Esophagus muscularis mucosa (tissue), 4 donors: ENCODE results near the gene STRADA. TPM values are rescaled to one million over a fixed set of nuclear protein-coding genes. Genes with fewer than 3 reads are reported as not detected.
A peak's percentile ranks its signal among the peaks of the same experiment; 100 is the strongest.

Experiments
- DNase-seq: peaks from one replicate; pipeline ENCODE4 v3.0.0-alpha.2; 2017; ENCODE audit errors: extremely low spot score
- H3K27ac ChIP-seq, 4 donors: fragments of 200-600 bp; sonication (generic); replicated peaks in 1 of 4; 1 replicate in 3 of 4; 2 replicates in 1 of 4; pipeline ENCODE4 v1.5.1; 2016 to 2019; ENCODE audit warnings: mild to moderate bottlenecking in 1 of 4
- H3K27me3 ChIP-seq, 4 donors: fragments of 200-600 bp; sonication (generic); one replicate each; pipeline versions ENCODE4 v1.5.1 to v1.6.0; 2016 to 2019
- H3K36me3 ChIP-seq, 4 donors: fragments of 200-600 bp; sonication (generic); one replicate each; pipeline ENCODE4 v1.5.1; 2016 to 2019
- H3K4me1 ChIP-seq, 4 donors: fragments of 200-600 bp; sonication (generic); one replicate each; pipeline ENCODE4 v1.5.1; 2016 to 2019
- H3K4me3 ChIP-seq, 4 donors: fragments of 200-600 bp; sonication (generic); 1 replicate in 2 of 4; 2 replicates in 2 of 4; pipeline ENCODE4 v1.5.1; 2016 to 2019; ENCODE audit warnings: mild to moderate bottlenecking in 4 of 4, moderate library complexity in 1 of 4
- H3K9me3 ChIP-seq, 4 donors: fragments of 200-600 bp; sonication (generic); 1 replicate in 3 of 4; 2 replicates in 1 of 4; pipeline ENCODE4 v1.5.1; 2016 to 2019
- CTCF ChIP-seq, 3 experiments: fragments of 200-600 bp in 2 of 3; fragments of 450-650 bp in 1 of 3; sonication (generic) in 2 of 3; IDR thresholded peaks; one replicate each; pipeline ENCODE4 v1.5.1; 2017 to 2019; ENCODE audit warnings: antibody characterized with exemption in 3 of 3, mild to moderate bottlenecking in 2 of 3, moderate library complexity in 1 of 3
- EP300 ChIP-seq: sonication (generic); formaldehyde crosslinking; IDR thresholded peaks from one replicate; pipeline ENCODE4 v1.6.1; 2017; ENCODE audit warnings: antibody characterized with exemption
- POLR2A ChIP-seq: fragments of 450-650 bp; IDR thresholded peaks from one replicate; pipeline ENCODE4 v1.6.1; 2017; ENCODE audit warnings: antibody characterized with exemption, moderate library complexity, mild to moderate bottlenecking, low read depth
- POLR2AphosphoS5 ChIP-seq, 2 donors: sonication (generic); formaldehyde crosslinking; IDR thresholded peaks; one replicate each; pipeline ENCODE4 v1.6.1; 2017; ENCODE audit warnings: antibody characterized with exemption in 2 of 2
- WGBS: methylation state at CpG from one replicate; pipeline ENCODE4 v1.1.5; 2018; 5-methylcytosine and 5-hydroxymethylcytosine counted together
- intact Hi-C: fragments of 100-400 bp; cut with DNase I; formaldehyde crosslinking; loops from one replicate; pipeline ENCODE4 v1.15.1; 2023
- total RNA-seq, 4 donors: library from RNA; depleted of rRNA; stranded (reverse); fragments of >200 nt; gene quantifications; one replicate each; pipeline versions ENCODE4 v1.1.0 to v1.2.1, GENCODE V29; 2016

Gene STRADA
- total RNA-seq, 4 donors from 2014 or later = 18.2 to 20.5 (median 20.1) TPM

DNA sequence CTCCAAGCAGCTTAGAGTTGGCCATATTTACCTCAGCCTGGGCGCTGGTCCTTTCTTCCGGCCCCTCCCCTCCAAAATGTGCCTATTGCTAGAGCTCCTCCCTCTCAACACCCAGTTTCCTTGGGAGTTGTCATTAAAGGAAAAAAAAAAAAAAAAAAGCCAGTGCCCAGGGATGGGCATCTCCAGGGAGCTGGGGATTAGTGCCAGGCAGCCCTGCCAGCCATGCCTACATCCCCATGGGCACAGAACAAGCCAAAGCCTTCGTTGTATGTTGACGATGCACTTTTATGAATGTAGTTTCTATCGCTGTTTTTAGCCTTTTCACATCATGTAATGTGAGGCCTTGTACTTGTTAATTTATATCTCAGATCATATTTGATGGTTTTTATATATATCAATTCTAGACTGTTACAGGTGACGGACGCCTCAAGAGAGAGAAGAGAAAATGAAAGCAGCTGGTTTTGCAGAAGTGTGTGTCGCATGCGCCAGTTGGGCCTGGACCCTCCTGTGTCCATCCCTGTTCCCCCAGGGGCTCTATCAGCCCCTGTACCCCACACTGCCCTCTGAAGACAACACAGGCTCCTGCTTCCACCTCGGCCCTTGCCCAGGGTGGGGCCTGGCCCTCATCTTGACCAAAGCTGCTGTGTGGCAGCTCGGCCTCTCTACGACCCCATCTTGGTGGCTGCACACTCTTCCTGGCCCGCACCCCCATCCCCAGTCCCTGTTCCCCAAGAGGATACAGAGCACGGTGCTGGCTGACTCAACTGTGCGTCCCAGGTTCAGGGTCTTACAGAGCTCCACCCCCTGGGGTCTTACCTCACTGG, 46.4 kb downstream of the STRADA start:
- H3K36me3 ChIP-seq = peaks cover 40 to 55% (median 54%) of the 10 kb centered on the region in 4 donors
- DNase-seq = no peak
- peak overlapping the region in 1 of 4 donors; percentile 14 for H3K27ac ChIP-seq
- intact Hi-C loops = no loop called here
- WGBS = 87% methylated on average over 11 of the region's 15 CpGs
- H3K4me1 ChIP-seq = peaks cover 10 to 44% (median 33%) of the 10 kb centered on the region in 4 donors
- TF ChIP-seq EP300 (no peak), POLR2A (no peak), CTCF (IDR thresholded peaks at IDR 0.05) (no peak), POLR2AphosphoS5 (IDR thresholded peaks at IDR 0.05) (no peak)
- no peak overlapping the region for H3K4me3 ChIP-seq
- H3K27me3 ChIP-seq = peaks cover 0 to 10% (median 0%) of the 10 kb centered on the region in 4 donors
- H3K9me3 ChIP-seq = no peaks in the 10 kb centered on the region

- peaks cover 10 to 36% (median 26%) of the 10 kb centered on the region in 4 donors for H3K4me1 ChIP-seq
- TF ChIP-seq POLR2AphosphoS5 (IDR thresholded peaks at IDR 0.05) (no peak), CTCF (IDR thresholded peaks at IDR 0.05) (no peak), EP300 (no peak), POLR2A (no peak)
- peaks cover 0 to 3% (median 0%) of the 10 kb centered on the region in 4 donors for H3K27me3 ChIP-seq
- DNase-seq = no peak
- no peak overlapping the region for H3K4me3 ChIP-seq
- 82% methylated on average over 10 of the region's 12 CpGs for WGBS
- peaks cover 48 to 63% (median 61%) of the 10 kb centered on the region in 4 donors for H3K36me3 ChIP-seq
- peak overlapping the region in 1 of 4 donors; percentile 14 for H3K27ac ChIP-seq
- no peaks in the 10 kb centered on the region for H3K9me3 ChIP-seq
- intact Hi-C loops = no loop called here
Observed at GRCh38 chr17:63694229-63694949, 47.2 kb downstream of the STRADA start.

GRCh38 chr17:63693411-63694113, 48.0 kb downstream of the STRADA start:
- peaks cover 3 to 28% (median 18%) of the 10 kb centered on the region in 4 donors for H3K4me1 ChIP-seq
- TF ChIP-seq POLR2A = no peak
- no peak for TF ChIP-seq POLR2AphosphoS5 (IDR thresholded peaks at IDR 0.05)
- no peak for TF ChIP-seq EP300
- no peak for TF ChIP-seq CTCF (IDR thresholded peaks at IDR 0.05)
- 93% methylated on average over 17 of the region's 18 CpGs for WGBS
- no peak overlapping the region for H3K27ac ChIP-seq
- DNase-seq = no peak
- peaks cover 56 to 71% (median 70%) of the 10 kb centered on the region in 4 donors for H3K36me3 ChIP-seq
- H3K4me3 ChIP-seq = no peak overlapping the region
- H3K27me3 ChIP-seq = no peaks in the 10 kb centered on the region
- no peaks in the 10 kb centered on the region for H3K9me3 ChIP-seq
- intact Hi-C loops = no loop called here

GRCh38 chr17:63692195-63692816, 49.3 kb downstream of the STRADA start:
- no peak overlapping the region for H3K4me3 ChIP-seq
- no peak for DNase-seq
- TF ChIP-seq EP300 (no peak), CTCF (IDR thresholded peaks at IDR 0.05) (no peak), POLR2A (no peak), POLR2AphosphoS5 (IDR thresholded peaks at IDR 0.05) (no peak)
- H3K27ac ChIP-seq = no peak overlapping the region
- H3K36me3 ChIP-seq = peaks cover 59 to 83% (median 78%) of the 10 kb centered on the region in 4 donors
- H3K9me3 ChIP-seq = no peaks in the 10 kb centered on the region
- no peaks in the 10 kb centered on the region for H3K27me3 ChIP-seq
- 95% methylated on average over 11 of the region's 11 CpGs for WGBS
- H3K4me1 ChIP-seq = peaks cover 0 to 15% (median 5%) of the 10 kb centered on the region in 4 donors
- intact Hi-C loops = no loop called here
